Head of caudate nucleus (tissue), 42 donors: ENCODE data around the gene TEX26.

Source experiments
- DNase-seq, 42 donors: peaks; one replicate each; pipeline versions ENCODE4 v3.0.0 to v3.0.0-alpha.2; 2020 to 2021; ENCODE audit warnings: mixed read lengths in 7 of 42
- intact Hi-C: fragments of 100-400 bp; cut with DNase I; formaldehyde crosslinking; loops from one replicate; pipeline ENCODE4 v1.15.0; 2022

TEX26 gene

DNA sequence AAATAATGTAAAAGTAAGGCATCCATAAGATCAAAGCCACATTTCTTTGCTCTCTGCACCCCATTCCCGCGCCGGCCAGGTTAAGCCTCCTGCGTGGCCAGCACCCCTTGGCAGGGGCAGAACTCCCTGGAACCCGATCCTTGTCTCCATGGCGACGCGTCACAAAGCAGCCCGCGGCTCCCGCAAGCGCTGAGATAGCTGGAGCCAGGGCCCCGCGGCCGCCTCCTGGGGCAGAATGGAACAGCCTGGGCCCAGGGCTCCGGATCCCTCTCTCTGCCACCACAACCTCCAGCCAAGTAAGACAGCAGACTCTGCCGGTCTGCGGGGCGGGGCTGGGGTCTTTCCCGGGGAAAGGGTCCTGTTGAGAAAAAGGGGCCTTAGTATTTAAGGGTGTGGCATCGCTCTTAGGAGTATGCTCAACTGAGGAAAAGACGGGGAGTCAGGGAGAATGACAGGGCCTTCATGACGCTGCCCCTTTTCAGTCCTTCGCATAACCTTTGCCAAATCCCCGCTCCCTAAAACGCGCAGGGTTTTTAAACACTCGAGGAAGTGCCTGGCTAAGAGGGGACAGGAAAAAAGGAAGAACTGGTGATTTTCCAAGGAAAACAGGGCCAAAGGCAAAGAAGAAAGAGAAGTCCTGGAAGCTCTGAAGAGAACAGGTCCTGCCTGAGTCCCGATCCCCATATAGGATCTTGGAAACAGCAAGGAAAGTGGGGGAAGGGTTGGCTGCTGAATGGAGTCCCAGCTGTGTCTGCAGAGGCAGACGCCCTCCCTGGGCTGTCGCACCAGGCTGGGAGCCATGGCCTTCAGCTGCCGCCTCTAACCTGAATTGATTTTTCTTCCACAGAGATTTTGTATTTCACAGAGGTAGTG, at the start of gene TEX26:
TSS of gene TEX26 (plus strand) at position 176 of the 873 bp plus-strand sequence. CDS start at position 236, 60 bp downstream.
- DNase-seq: peak in 35 of 42 donors; percentile 16 to 66 (median 40)
- intact Hi-C loops: no loop called here

DNA sequence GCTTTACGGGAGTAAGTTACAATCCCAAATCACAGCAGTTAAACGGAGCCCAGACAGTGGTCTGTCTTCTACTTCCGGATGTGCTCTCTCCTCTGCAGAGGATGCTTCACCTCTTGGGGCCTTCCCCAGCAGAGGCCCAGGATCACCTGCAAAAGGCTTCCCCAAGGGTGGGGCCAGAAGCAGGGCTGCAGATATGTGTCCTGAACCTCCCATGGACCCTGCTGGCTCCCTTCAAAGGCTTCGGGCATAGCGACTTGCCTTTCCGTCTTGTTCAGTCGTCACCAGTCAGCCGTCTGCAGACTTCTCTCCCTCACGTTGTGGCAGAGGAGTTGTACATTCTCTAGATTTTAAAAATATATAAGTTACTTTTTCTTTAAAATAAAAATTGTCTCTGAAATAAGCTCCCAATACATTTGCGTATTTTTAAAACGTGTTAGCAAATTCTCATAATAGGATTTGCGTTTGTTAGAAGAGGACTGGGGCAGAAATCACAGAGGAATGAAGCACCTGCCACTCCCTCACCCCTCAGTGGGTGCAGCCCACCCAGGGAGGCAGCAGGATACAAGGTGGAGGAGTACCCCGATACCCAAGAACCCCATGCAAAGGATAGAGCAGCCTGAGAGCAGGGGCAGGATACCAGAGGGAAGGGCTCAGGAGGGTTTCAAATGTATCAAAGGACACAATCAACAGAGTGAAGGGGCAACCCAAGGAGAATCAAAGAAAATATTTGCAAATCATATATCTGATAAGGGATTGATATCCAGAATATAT, 49.3 kb upstream of the TEX26 start:
- DNase-seq: peak in 1 of 42 donors; percentile 7
- intact Hi-C loops: no loop called here

- intact Hi-C loops: no loop called here
- no peak for DNase-seq
These were observed 47.9 kb upstream of the TEX26 start for GRCh38 chr13:30884543-30884942.

DNA sequence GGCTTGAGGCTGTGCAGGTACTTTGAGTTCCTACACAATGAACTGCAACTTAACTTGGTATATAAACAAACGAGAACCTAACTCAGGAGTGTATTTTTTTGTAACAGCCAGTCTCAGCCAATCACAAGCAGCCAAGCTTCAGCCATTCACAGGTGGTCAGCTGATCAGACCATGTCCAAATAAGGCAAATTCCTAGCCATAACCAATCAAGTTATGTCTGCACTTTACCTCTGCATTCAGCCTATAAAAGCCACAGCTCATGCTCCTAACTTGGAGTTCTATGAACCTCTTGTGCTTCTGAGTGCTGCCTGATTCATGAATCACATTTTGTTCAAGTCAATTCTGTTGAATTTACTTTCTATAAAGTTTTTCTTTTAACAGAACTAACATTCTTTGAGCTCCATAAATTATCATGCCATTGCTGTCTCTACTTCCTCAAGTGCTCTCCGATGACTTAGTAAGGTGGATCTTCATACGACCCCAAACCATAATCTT, 43.2 kb upstream of the TEX26 start:
- no peak for DNase-seq
- intact Hi-C loops: no loop called here

DNA sequence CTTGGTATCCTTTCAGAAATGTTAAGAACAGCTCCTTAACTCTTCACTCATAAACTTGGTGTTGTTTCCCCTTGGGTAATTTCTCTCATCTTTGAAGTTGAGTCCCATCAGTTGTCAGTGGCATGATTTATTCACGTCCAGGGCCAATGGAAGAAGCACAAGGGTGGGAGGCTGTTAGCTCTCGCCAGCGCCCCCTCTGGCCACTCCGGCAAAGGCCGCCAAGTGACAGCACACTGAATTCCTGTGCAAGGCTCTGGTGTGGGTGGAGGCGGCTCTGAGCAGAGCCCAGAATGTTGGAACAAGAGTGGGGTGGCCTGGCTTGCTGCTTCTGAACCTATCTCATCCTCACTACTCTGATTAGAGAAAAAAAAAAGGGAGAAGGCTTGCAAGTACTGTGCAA, 39.5 kb upstream of the TEX26 start:
- no peak for DNase-seq
- intact Hi-C loops: no loop called here

- DNase-seq: no peak
- intact Hi-C loops: no loop called here
These were observed 36.7 kb upstream of the TEX26 start for GRCh38 chr13:30895773-30896172.

GRCh38 chr13:30898070-30898469, 34.4 kb upstream of the TEX26 start:
- no peak for DNase-seq
- intact Hi-C loops: no loop called here

DNA sequence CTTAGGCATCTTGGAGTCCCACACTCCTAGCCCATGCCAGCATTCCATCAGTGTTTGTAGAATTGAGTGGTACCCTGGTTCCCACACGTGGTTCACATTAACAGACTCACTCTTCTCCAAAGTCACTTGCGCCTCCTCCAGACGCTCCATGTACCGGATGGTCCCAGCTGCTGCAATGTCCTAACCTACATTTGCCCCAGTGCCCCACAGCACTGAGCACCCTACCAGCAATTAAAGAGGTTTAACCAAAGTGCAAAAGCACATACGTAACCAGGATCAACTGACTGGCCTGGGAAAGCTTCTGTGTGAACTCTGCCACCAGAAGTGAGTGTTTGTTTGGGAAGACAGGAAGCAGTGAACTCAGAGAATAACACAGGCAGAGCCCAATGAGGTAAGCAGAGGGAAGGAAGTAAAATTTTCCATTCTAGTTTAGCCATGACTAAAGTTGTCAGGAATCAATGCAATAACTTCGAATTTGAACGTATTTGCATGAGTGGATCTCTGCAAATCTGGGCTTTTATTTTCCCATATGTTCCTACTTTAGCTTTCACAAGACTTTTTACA, 33.7 kb upstream of the TEX26 start:
- DNase-seq: no peak
- intact Hi-C loops: no loop called here

DNA sequence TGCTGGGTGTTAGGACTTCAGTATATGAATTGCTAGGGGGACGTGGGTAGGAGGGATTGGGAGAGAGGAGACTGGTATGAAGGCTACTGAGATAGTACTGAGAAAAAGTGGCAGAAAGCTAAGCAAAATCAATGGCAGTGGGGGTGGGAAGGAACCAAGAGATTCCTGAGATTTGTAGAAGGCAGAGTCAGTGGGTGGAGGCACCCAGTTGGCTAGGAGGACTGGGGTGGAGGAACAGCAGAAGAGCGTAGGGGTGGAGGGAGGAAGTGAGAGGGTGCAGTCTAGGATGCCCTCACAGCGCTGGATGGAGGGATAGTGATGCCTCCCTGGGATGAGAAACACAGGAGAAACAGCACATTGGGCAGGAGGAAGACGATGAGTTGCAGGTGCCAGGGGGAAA, 32.0 kb upstream of the TEX26 start:
- no peak for DNase-seq
- intact Hi-C loops: no loop called here

DNA sequence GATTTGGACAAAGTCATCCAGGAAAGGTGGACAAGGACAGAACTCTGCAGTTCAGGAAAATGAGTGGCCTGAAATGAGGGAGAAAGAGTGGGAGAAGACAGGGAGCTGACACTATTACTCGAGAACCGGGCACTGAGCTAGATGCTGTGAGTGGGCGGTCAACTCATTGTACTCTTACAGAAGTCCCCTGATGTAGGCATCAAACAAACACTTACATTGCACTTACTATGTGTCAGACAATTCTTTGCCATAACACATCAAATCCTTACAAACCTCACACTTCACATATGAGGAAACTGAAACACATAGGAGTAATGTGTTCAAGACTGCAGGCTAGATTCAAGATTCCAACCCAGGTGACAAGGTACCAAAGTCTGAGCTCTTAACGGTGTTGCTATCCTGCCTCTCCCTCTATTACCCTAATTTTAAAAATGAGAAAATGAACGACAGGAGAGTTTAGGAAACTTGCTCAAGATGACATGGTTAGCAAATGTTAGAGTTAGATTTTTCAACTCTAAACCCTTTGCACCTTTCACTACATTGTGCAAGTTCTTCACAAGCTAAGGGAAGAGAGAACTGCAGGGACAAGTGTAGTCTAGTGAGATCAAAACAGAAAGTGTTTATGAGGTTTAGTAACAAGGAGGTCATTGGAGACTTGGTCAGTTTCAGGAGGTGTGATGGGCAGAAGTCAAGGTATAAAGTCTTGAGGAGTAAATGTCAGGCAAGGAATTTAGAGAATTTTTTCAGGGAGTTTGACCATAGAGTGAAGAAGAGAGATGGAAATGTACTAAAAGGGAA, 31.3 kb upstream of the TEX26 start:
- intact Hi-C loops: no loop called here

DNA sequence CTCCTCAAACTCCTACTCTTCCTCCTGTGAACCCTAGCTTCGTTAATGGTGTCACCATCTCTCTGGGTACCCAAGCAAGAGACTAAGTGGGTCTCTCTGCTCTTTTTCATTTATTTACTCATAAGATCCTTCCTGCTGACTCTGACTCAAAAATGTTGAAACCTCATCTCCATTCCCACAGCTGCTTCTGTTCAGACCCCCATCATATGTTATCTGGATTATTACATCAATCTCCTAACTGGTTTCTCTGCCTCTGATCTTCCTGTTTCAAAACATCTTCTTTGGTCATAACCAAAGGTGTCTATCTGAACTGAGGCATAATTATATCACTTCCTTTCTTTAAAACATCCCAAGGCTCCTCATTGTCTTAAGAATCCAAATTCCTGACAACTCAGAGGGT, 28.4 kb upstream of the TEX26 start:
- intact Hi-C loops: no loop called here
- DNase-seq: no peak

More for the DNA sequence above, 31.3 kb upstream of the TEX26 start:
- DNase-seq: no peak

DNA sequence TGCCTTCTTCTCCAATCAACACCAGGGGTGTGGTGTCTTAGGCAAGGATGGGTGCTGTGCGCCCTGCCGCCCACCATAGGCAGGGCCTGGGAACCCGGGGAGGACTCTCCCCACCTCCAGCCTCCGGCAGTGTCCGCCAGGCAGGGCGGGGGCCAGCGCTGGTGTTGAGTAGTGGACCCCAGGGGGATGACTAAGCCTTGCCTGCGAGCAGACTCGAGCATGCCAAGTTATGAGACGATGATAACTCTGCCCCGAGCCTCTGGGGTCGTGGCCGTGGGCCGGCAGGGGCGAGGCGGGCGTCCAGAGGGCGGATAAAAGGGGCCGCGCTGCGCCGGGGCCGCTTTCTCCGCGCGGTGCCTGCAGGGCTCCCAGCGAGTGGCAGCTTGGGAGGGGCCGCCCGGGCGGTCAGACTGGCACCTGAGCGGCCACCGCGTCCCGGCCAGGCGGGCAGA, 26.5 kb upstream of the TEX26 start, which contains the start of gene MEDAG:
TSS of gene MEDAG (plus strand) at position 340 of the 452 bp plus-strand sequence. CDS start 245 bp downstream, outside the sequence.
- intact Hi-C loops: no loop called here
- peak in 1 of 42 donors; percentile 34 for DNase-seq

DNA sequence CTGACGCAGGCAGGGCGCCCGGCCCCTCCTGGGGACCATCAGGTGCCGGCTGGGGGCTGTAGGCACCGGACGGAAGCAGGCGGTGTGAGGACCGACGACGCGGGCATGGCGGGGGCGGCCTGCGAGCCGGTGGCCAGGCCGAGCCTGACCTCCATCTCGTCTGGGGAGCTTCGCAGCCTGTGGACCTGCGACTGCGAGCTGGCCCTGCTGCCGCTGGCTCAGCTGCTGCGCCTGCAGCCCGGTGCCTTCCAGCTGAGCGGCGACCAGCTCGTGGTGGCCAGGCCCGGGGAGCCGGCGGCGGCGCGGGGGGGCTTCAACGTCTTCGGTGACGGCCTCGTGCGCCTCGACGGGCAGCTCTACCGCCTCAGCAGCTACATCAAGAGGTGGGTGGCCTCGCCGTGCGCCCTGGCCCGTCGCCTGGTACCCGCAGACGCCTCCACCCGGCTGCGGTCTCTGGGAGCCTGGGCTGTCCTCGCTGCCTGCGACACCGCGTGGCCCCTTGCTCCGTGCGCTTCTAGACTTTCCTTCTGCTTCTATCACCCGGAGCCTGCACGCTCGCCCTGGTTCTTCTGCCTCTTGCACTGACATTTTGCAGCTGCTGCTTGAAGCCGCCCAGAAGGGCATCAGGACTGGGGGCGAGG, 25.9 kb upstream of the TEX26 start:
- peak in 1 of 42 donors; percentile 36 for DNase-seq
- intact Hi-C loops: no loop called here

DNA sequence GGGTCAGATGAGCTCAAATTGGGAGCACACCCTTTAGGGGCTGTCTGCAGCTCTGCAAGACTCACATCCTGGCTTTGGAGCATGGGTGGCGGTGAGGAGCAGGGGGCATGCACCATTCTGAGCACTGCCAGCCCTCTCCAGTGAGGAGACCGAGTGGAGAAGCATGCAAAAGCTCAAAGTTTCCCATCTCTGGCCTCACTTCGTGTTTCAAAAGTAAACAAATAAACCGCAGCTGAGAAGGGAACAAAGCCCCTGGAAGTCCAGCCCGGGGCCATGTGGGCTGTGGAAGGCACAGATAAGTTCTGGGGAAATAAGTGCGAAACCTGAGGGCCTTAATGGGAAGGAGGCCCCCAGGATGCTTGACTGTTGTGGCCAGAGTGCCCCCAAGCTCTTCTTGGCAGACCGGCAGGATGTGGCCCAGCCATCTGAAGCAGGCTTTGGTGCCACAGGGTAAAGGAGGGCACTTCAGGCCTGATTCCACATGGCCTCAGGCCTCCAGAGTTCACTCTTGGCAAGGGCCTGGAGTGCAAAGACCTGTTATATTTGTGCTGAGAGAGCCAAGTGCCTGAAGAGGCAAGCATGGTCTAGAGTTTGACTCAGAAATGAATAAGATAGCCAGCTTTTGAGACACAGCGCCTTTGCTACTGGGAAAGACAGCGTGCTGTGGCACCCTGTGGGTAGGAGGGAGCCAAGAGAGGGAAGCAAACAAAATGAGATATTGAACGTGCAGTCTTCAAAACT, 25.2 kb upstream of the TEX26 start:
- intact Hi-C loops: no loop called here

GRCh38 chr13:30908416-30908980, 24.0 kb upstream of the TEX26 start:
- intact Hi-C loops: no loop called here
- no peak for DNase-seq

More for the DNA sequence above, 25.2 kb upstream of the TEX26 start:
- peak in 1 of 42 donors; percentile 38 for DNase-seq

DNA sequence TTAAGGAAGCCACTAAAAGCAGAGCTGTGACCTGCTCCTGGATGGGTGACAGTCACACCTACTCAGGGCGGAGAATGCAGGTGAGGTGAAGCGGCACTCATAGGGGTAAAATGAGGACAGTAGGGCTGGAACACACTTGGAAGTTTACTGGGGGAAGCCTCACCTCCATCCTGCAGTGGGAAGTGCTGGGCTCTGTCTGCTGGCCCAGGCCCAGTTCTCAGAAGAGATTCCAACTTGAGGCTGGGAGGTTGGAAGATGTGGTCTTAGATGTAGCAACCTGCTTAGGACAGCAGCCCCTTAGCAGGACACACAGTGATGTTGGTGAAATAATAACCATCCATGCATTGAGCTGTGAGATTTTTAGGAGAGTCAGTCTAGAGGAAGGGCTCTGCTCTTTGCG, 21.8 kb upstream of the TEX26 start:
- intact Hi-C loops: no loop called here
- DNase-seq: peak in 1 of 42 donors; percentile 17
